Activated T-cell treated with anti-CD3 and anti-CD28 coated beads for 4 hours (primary cell): ENCODE data around the gene MACROD2.

ENCODE experiments used
- DNase-seq: peaks from one replicate; pipeline ENCODE4 v3.0.0-alpha.2; 2020

Gene MACROD2

DNA sequence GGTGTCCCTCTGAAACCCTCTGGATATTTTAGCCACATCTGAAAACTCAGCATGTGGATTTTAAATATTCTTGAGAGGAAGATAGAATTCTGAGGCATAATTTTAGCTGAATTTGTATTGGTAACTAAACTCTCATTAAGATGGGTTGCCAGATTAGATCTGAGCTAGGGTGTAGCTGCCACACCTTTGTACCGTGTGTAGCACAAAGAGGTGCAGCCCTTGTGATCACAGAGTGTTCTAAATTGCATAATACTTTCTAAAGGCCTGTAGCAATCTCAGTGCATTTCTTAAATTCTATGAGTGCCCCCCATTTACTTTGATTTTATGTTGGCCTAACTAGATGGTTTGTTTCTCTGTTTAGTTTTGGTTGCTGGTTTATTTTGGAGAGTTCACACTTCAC lies 289.1 kb downstream of the MACROD2 start:
- DNase-seq = no peak

GRCh38 chr20:14288341-14289330 lies 293.3 kb downstream of the MACROD2 start:
- DNase-seq = no peak

DNA sequence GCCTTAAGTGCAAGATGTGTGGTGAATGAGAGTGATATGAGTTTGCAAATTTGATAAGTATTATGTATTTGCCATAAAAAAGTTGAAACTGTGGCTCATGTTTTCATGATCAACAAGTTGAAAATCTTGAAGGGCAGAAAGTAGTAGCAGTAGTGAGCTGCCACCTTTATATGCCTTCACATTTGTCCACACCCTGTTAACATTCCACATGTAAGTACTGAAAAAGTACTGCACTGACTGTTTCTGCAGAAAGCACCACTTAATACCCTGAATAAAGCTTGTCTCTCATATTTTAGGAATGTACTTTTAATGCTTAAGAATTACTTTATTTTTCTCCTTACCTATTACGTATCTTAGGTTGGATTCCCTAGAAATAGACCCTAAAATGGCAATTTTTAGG lies 296.2 kb downstream of the MACROD2 start:
- DNase-seq = no peak

GRCh38 chr20:14295238-14295637 lies 299.9 kb downstream of the MACROD2 start:
- DNase-seq = no peak

DNA sequence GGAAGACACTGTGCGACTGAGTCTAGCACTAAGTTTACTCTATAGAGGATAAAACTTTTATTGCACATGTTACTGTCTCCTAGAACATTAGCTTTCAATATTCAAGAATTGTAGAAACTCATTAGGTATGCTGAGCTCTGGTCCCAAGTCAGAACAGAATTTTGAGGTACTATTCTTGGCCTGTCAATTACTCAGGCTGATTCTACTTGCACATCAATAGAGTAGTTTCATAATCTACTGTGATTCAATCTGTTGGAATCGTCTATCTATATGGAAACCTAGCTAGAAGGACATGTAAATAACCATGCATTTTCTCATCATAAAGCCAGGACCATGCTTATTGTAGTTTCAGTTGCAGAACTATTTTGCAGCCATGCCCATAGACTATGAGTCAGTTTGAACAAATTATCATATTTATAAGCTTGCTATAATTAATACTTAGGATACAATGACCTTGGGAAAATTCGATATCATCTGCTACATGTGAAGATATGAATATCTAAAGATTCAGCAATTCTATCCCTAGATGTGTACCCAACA lies 300.5 kb downstream of the MACROD2 start:
- no peak for DNase-seq

DNA sequence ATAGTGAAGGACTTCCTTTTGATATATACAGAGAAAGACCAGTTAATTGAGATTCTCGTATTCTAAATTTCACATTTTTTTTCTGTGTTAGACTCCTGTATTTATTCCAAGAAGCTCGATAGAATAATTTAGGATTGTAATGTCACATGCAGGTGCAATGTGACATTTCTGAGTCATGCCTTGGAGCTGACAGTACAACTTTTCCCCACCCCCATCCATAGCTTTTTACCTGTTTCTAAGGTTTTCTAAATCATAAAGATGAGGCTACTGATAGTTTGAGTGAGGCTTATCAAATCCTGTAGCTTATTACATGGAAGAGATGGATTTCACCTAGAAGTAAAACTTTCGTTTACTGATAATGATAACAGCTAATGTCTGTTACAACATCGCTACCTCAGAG lies 304.5 kb downstream of the MACROD2 start:
- no peak for DNase-seq

DNA sequence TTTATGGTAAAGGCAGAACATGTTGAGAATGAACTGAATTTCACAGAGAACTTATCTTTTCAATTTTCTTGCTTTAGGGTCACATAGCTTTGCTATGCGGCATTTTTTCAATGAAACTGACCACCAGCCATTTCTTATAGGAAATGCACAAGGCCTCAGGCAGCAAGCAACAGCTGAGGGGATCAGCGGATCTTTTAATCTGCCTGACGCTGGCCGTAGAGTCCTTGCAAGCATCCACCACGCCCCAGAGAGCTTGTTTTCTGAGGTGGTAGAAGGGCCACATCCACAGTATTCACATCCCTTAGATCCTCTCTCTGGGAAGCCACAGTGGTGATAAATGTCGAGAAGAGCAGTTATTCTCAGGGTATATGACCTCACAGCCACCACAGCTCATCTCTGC lies 307.8 kb downstream of the MACROD2 start:
- no peak for DNase-seq

DNA sequence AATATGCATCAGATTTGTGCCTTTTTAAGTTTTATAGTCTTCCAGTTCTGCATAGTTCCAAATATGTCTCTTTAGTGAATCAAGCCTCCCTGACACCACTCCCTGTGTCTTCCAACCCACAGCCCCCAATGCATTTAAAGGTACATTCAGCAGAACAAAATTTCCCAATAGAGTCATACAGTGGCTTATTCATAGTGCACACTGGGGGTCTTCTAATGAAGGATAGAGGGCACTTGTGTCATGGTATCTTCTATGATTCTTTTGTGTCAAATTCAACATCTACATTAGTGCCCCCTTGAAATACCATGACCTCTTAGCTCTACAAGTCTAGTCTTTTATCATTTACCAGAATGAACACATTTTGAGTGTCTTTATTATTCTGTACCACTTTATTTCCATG lies 308.3 kb downstream of the MACROD2 start:
- no peak for DNase-seq

- no peak for DNase-seq
These were observed 309.2 kb downstream of the MACROD2 start for GRCh38 chr20:14304472-14304871.

GRCh38 chr20:14307956-14308355 lies 312.6 kb downstream of the MACROD2 start:
- DNase-seq = no peak

GRCh38 chr20:14310977-14311627 lies 315.8 kb downstream of the MACROD2 start:
- DNase-seq = no peak

GRCh38 chr20:14312001-14312400 lies 316.7 kb downstream of the MACROD2 start:
- DNase-seq = no peak

GRCh38 chr20:14313341-14314020 lies 318.2 kb downstream of the MACROD2 start:
- no peak for DNase-seq

DNA sequence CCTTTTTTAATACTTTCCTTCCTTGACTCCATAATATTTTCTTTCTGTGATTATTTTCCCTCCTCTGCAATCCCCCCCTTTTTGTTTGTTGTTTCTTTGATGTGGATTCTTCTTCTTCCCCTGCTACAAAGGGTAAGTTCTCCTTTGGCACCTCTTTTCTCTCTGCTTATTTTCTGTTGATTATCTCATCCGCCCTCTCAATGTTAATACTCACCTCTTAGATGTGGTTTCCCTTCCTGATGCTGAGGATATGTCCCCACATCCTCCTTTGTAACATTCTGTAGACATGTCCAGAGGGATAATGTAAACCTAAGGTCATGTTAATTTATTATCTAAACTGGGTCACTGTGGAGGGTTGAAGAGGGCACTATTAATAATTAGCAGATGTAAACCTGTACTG lies 324.4 kb downstream of the MACROD2 start:
- DNase-seq = no peak

DNA sequence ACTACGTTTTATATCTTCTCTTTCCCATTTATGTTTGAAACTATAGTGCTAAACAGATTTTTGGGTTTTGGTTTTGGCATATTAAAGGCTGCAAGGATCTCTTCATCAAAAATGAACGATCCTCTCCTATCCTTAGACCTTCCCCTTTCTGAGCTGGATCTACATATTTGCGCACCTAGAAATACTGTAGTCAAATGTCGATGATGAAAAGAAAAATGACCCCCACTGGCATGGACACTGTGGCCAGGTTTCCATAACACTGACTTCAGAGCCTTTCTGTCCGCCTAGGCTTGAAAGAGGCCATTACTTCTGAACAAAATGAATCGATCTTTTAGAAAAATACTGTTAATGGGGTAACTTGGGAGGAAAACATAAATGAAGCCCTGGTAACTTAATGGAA lies 336.3 kb downstream of the MACROD2 start:
- no peak for DNase-seq

GRCh38 chr20:14332866-14333265 lies 337.6 kb downstream of the MACROD2 start:
- no peak for DNase-seq

DNA sequence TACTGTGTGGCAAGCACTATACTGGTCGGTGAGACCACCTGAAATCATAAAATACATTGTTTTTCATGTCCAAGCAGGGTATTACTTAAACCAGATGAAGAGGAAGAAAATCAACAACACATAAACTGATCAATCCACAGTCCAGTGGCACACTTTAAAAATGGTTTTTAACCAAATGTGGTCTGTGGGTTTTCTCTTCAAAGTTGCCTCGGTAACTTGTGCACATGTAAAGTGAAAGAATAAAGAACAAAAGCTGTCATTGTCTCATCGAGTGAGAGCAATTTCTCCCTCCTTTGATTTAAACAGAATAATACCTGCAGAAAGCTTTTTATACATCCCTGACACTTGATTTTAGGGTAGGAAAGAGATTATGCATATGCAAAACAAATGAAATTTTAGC lies 338.4 kb downstream of the MACROD2 start:
- DNase-seq = no peak

DNA sequence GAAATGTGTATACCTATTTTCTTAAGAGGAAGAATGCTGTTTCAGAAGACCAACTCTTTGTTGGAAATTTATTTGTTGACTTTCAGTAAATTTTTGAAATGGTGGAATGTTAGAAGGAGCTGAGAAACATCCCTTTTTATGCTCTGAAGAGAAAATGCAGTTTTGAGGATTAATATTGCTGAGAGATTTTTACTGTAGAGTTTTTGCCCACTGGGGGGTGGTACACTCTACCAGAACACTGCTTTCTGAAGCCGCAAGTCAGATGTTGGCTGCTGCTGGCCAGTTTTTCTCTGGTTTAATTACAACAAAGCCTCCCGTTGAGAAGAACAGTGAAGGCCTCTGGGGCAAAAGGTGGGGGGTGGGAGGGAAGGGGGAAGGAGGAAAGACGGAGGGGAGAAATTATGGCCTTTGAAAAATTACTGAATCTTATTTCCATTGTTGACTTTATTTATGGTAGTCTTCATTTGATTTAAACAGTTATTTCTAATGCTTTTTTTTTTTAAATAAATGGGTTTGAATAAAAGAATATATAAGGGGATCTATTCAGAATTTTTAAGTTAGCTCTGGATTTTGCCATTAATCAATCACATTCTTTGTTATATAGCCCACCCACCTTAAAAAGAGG lies 339.1 kb downstream of the MACROD2 start:
- DNase-seq = no peak

GRCh38 chr20:14335052-14335451 lies 339.7 kb downstream of the MACROD2 start:
- DNase-seq = no peak

- DNase-seq = no peak
These were observed 341.4 kb downstream of the MACROD2 start for GRCh38 chr20:14336686-14337085.

DNA sequence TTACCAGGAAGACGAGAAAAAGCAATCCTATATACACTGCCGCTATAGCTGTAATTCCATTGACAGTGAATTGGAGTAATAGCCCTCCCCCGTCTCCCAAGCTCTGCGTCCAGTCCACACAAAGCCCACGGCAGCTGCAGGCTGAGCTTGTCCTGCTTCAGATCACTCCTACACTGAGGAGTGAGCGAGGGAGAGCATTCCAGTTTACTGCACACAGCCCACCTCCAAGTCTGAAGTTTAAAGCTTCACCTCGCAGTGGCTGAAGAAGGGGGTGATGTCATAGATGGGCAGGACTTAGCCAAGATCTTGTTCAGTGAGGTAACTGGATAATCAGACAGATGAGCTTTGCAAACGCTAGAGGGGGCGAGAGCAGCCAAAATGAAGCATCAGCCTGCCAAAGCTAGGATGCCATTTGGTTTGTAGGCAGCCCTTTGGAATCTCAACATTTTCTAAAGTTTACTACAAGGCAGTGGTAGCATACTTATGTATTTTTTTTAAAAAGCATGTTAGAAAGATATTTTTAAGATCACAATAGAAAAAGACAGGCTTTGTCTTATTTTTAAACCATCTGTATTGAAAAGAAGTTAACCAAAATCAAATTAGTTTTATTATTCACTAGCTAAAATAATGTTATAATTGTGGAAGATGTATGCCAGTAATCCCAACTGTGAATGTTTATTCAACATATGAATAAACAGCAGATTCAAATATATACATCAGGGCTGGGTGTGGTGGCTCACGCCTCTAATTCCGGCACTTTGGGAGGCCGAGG lies 342.3 kb downstream of the MACROD2 start, which contains the start of gene FLRT3:
TSS of gene FLRT3 (minus strand) at position 213 of the 772 bp plus-strand sequence. CDS start 10,106 bp downstream, outside the sequence.
- no peak for DNase-seq

GRCh38 chr20:14341801-14342200 lies 346.5 kb downstream of the MACROD2 start:
- DNase-seq = no peak
